Anterior cingulate cortex (tissue), 58 donors: ENCODE measurements around the gene NIP7.
A peak's percentile ranks its signal among the peaks of the same experiment; 100 is the strongest.

Experiments used
- DNase-seq, 58 donors: peaks; one replicate each; lab custom pipeline; 2025; lab: John Stamatoyannopoulos, UW

The NIP7 gene

GRCh38 chr16:69318177-69318910 lies 21.2 kb upstream of the NIP7 start:
- no peak for DNase-seq

- DNase-seq = no peak
Measured at GRCh38 chr16:69318911-69319289, 20.7 kb upstream of the NIP7 start.

- no peak for DNase-seq
Measured at GRCh38 chr16:69319381-69319780, 20.2 kb upstream of the NIP7 start.

- DNase-seq = no peak
Measured at GRCh38 chr16:69319826-69320739, 19.5 kb upstream of the NIP7 start.

GRCh38 chr16:69320740-69321073 lies 18.9 kb upstream of the NIP7 start:
- DNase-seq = no peak

- no peak for DNase-seq
Measured at GRCh38 chr16:69321080-69321479, 18.5 kb upstream of the NIP7 start.

GRCh38 chr16:69322343-69322742 lies 17.2 kb upstream of the NIP7 start:
- DNase-seq = no peak

- no peak for DNase-seq
Measured at GRCh38 chr16:69323415-69323814, 16.2 kb upstream of the NIP7 start.

GRCh38 chr16:69324013-69324531 lies 15.5 kb upstream of the NIP7 start:
- DNase-seq = peak in 14 of 58 donors; percentile 9 to 40 (median 32)

- DNase-seq = no peak
Measured at GRCh38 chr16:69324585-69325253, 14.9 kb upstream of the NIP7 start.

- no peak for DNase-seq
Measured at GRCh38 chr16:69325784-69326171, 13.8 kb upstream of the NIP7 start.

GRCh38 chr16:69326172-69326873 lies 13.2 kb upstream of the NIP7 start:
- no peak for DNase-seq

- DNase-seq = no peak
Measured at GRCh38 chr16:69327585-69328310, 11.8 kb upstream of the NIP7 start.

GRCh38 chr16:69328854-69329316 lies 10.7 kb upstream of the NIP7 start:
- DNase-seq = peak in 1 of 58 donors; percentile 13

- peak in 10 of 58 donors; percentile 28 to 77 (median 58) for DNase-seq
Measured at GRCh38 chr16:69329369-69330285, 9.9 kb upstream of the NIP7 start.

GRCh38 chr16:69330286-69331109 lies 9.1 kb upstream of the NIP7 start, which contains the start of gene PDF:
Gene PDF (minus strand): TSS chr16:69330588. CDS start chr16:69330570, 18 bp downstream.
- DNase-seq = peak; percentile 41 to 96 (median 90)

- DNase-seq = no peak
Measured at GRCh38 chr16:69334696-69335095, 4.9 kb upstream of the NIP7 start.
